Smooth muscle cell (in vitro differentiated cells): ENCODE results near the gene GRK2. TPM values are rescaled to one million over a fixed set of nuclear protein-coding genes. Genes with fewer than 3 reads are reported as not detected.

ENCODE experiments used
- DNase-seq: peaks from one replicate; lab custom pipeline; 2025; ENCODE audit not compliant: unreplicated experiment; lab: John Stamatoyannopoulos, UW
- H2AFZ ChIP-seq: fragments of 200-600 bp; sonication (generic); 2 replicates; pipeline ENCODE4 v1.6.0; 2016; ENCODE audit warnings: antibody characterized with exemption, low read depth, mild to moderate bottlenecking
- H3F3A ChIP-seq: fragments of 200-600 bp; sonication (generic); 2 replicates; pipeline ENCODE4 v1.6.0; 2017; ENCODE audit warnings: antibody characterized with exemption, low read depth
- H3K27ac ChIP-seq: fragments of 200-600 bp; sonication (generic); 2 replicates; pipeline ENCODE4 v1.5.1; 2016; ENCODE audit warnings: low read depth, mild to moderate bottlenecking
- H3K27me3 ChIP-seq: fragments of 200-600 bp; sonication (generic); 2 replicates; pipeline ENCODE4 v1.6.1; 2016; ENCODE audit warnings: low read depth, mild to moderate bottlenecking
- H3K36me3 ChIP-seq: fragments of 200-600 bp; sonication (generic); 2 replicates; pipeline ENCODE4 v1.5.1; 2016; ENCODE audit warnings: low read depth
- H3K4me1 ChIP-seq: fragments of 200-600 bp; sonication (generic); 2 replicates; pipeline ENCODE4 v1.5.1; 2016; ENCODE audit warnings: low read depth
- H3K4me2 ChIP-seq: fragments of 200-600 bp; sonication (generic); 2 replicates; pipeline ENCODE4 v1.6.0; 2016; ENCODE audit warnings: mild to moderate bottlenecking
- H3K4me3 ChIP-seq: fragments of 200-600 bp; sonication (generic); 2 replicates; pipeline ENCODE4 v1.5.1; 2016; ENCODE audit warnings: mild to moderate bottlenecking
- H3K79me2 ChIP-seq: fragments of 200-600 bp; sonication (generic); 2 replicates; pipeline ENCODE4 v1.6.0; 2016; ENCODE audit warnings: low read depth, mild to moderate bottlenecking
- H3K9ac ChIP-seq: fragments of 200-600 bp; sonication (generic); 2 replicates; pipeline ENCODE4 v1.6.0; 2016; ENCODE audit warnings: low read depth
- H3K9me3 ChIP-seq: fragments of 200-600 bp; sonication (generic); replicated peaks from 2 replicates; pipeline ENCODE4 v1.5.1; 2016; ENCODE audit warnings: low read depth
- H4K20me1 ChIP-seq: fragments of 200-600 bp; sonication (generic); 2 replicates; pipeline ENCODE4 v1.6.0; 2016; ENCODE audit warnings: low read depth
- CTCF ChIP-seq: fragments of 200-600 bp; sonication (generic); IDR thresholded peaks from 2 replicates; pipeline ENCODE4 v1.5.1; 2017; ENCODE audit warnings: borderline replicate concordance, mild to moderate bottlenecking, antibody characterized with exemption; ENCODE audit not compliant: insufficient read depth, poor library complexity, severe bottlenecking
- WGBS: methylation state at CpG from one replicate; pipeline ENCODE4 v1.1.7; 2016; ENCODE audit warnings: low lambda C conversion rate; 5-methylcytosine and 5-hydroxymethylcytosine counted together
- polyA plus RNA-seq: library from polyadenylated mRNA; unstranded; fragments of >200 nt; fragmentation: Nextera tagmentation; extraction: Ambion mirVana; gene quantifications from 2 replicates; pipeline ENCODE4 v1.2.1, GENCODE V29; 2016
- total RNA-seq: library from RNA; depleted of rRNA; stranded (reverse); fragments of >200 nt; gene quantifications from 2 replicates; pipeline ENCODE4 v1.2.3, GENCODE V29; 2014

The GRK2 gene
- total and polyA plus RNA-seq, 2 experiments from 2014 or later, result 22.2 to 42.5 TPM

- H3K79me2 ChIP-seq, result no peaks in the 10 kb centered on the region
- H3K4me1 ChIP-seq, result no peaks in the 10 kb centered on the region
- H4K20me1 ChIP-seq, result no peaks in the 10 kb centered on the region
- H3K9ac ChIP-seq, result no peak overlapping the region
- no peak overlapping the region for H3K27ac ChIP-seq
- no peak overlapping the region for H2AFZ ChIP-seq
- no peak overlapping the region for H3K4me3 ChIP-seq
- no peaks in the 10 kb centered on the region for H3K9me3 ChIP-seq
- WGBS, result 95% methylated on average over 6 of the region's 6 CpGs
- H3F3A ChIP-seq, result no peaks in the 10 kb centered on the region
- no peaks in the 10 kb centered on the region for H3K27me3 ChIP-seq
- no peak for TF ChIP-seq CTCF
- no peak overlapping the region for H3K4me2 ChIP-seq
- DNase-seq, result no peak
- H3K36me3 ChIP-seq, result no peaks in the 10 kb centered on the region
These were observed 55.1 kb downstream of the GRK2 start for GRCh38 chr11:67321313-67321871.

GRCh38 chr11:67322049-67322448 is 55.8 kb downstream of the GRK2 start:
- no peaks in the 10 kb centered on the region for H3K9me3 ChIP-seq
- H3K27me3 ChIP-seq, result no peaks in the 10 kb centered on the region
- no peak overlapping the region for H2AFZ ChIP-seq
- H3K4me1 ChIP-seq, result no peaks in the 10 kb centered on the region
- TF ChIP-seq CTCF, result no peak
- no peaks in the 10 kb centered on the region for H3K79me2 ChIP-seq
- no peak overlapping the region for H3K4me3 ChIP-seq
- WGBS, result 94% methylated on average over 3 of the region's 3 CpGs
- no peak for DNase-seq
- no peak overlapping the region for H3K4me2 ChIP-seq
- no peak overlapping the region for H3K27ac ChIP-seq
- H3K9ac ChIP-seq, result no peak overlapping the region
- H3F3A ChIP-seq, result no peaks in the 10 kb centered on the region
- H3K36me3 ChIP-seq, result no peaks in the 10 kb centered on the region
- H4K20me1 ChIP-seq, result no peaks in the 10 kb centered on the region

GRCh38 chr11:67323526-67323925 is 57.3 kb downstream of the GRK2 start:
- Histone ChIP-seq H3K4me3 (no peak overlapping the region), H3K27ac (no peak overlapping the region), H3K79me2 (no peaks in the 10 kb centered on the region), H3K9ac (no peak overlapping the region), H3F3A (no peaks in the 10 kb centered on the region), H3K27me3 (no peaks in the 10 kb centered on the region), H3K4me2 (no peak overlapping the region), H3K9me3 (no peaks in the 10 kb centered on the region), H2AFZ (no peak overlapping the region), H3K4me1 (no peaks in the 10 kb centered on the region), H3K36me3 (no peaks in the 10 kb centered on the region), H4K20me1 (no peaks in the 10 kb centered on the region)
- TF ChIP-seq CTCF, result no peak
- no peak for DNase-seq
- WGBS, result 92% methylated on average over 7 of the region's 7 CpGs

GRCh38 chr11:67332081-67332691 is 65.9 kb downstream of the GRK2 start:
- Histone ChIP-seq H3K4me3 (no peak overlapping the region), H3K4me2 (no peak overlapping the region), H3K27ac (peak overlapping the region; percentile 43), H2AFZ (no peak overlapping the region), H3K9ac (no peak overlapping the region), H4K20me1 (no peaks in the 10 kb centered on the region), H3K36me3 (no peaks in the 10 kb centered on the region), H3K9me3 (no peaks in the 10 kb centered on the region), H3F3A (no peaks in the 10 kb centered on the region), H3K4me1 (no peaks in the 10 kb centered on the region), H3K27me3 (no peaks in the 10 kb centered on the region), H3K79me2 (no peaks in the 10 kb centered on the region)
- no peak for DNase-seq
- TF ChIP-seq CTCF, result no peak
- 78% methylated on average over 6 of the region's 6 CpGs for WGBS
